ENCODE measurements around the gene IRAK3.
"Not testable (repeated sequence)": the region's sequence is repeated elsewhere in the genome, so short reads cannot be mapped to it uniquely, and the experiment has no call there.

IRAK3 gene

GRCh38 chr12:66269757-66270383 lies 80.9 kb downstream of the IRAK3 start:
- no peak for DNase-seq

GRCh38 chr12:66270613-66271012 lies 81.6 kb downstream of the IRAK3 start:
- DNase-seq = no peak

GRCh38 chr12:66272650-66273049 lies 83.6 kb downstream of the IRAK3 start:
- DNase-seq = no peak

- DNase-seq = no peak
Measured at GRCh38 chr12:66273147-66273546, 84.1 kb downstream of the IRAK3 start.

- DNase-seq = no peak
Measured at GRCh38 chr12:66275040-66275439, 86.0 kb downstream of the IRAK3 start.

GRCh38 chr12:66279123-66279712 lies 90.2 kb downstream of the IRAK3 start:
- DNase-seq = peak; percentile 32

- no peak for DNase-seq
Measured at GRCh38 chr12:66280561-66280960, 91.5 kb downstream of the IRAK3 start.

GRCh38 chr12:66282244-66282643 lies 93.2 kb downstream of the IRAK3 start:
- no peak for DNase-seq

- no peak for DNase-seq
Measured at GRCh38 chr12:66287275-66287674, 98.3 kb downstream of the IRAK3 start.

- peak; percentile 67 for DNase-seq
Measured at GRCh38 chr12:66288121-66288520, 99.1 kb downstream of the IRAK3 start.

- no peak for DNase-seq
Measured at GRCh38 chr12:66289485-66289884, 100.5 kb downstream of the IRAK3 start.

GRCh38 chr12:66290716-66291200 lies 101.7 kb downstream of the IRAK3 start:
- DNase-seq = no peak

- DNase-seq = no peak
Measured at GRCh38 chr12:66296176-66296683, 107.2 kb downstream of the IRAK3 start.

GRCh38 chr12:66297080-66297479 lies 108.1 kb downstream of the IRAK3 start:
- no peak for DNase-seq

- DNase-seq = no peak
Measured at GRCh38 chr12:66297923-66298322, 108.9 kb downstream of the IRAK3 start.

GRCh38 chr12:66301944-66302826 lies 113.2 kb downstream of the IRAK3 start, which contains the start of gene HELB:
TSS of gene HELB (plus strand) at chr12:66302493. CDS start at chr12:66302604, 111 bp downstream.
- DNase-seq = peak; percentile 96

- DNase-seq = no peak
Measured at GRCh38 chr12:66302827-66303169, 113.8 kb downstream of the IRAK3 start.

GRCh38 chr12:66303316-66303804 lies 114.3 kb downstream of the IRAK3 start:
- not testable (repeated sequence) for DNase-seq

All from CD4-positive, alpha-beta T cell treated with Interleukin-15 for 1 hour (primary cell).